Activated CD4-positive, alpha-beta T cell treated with anti-CD3 and anti-CD28 coated beads, Interleukin-10, Interleukin-2, amounts not matched to agents 100 ng/mL and 50 ng/mL, durations not matched to agents 16 hours and 8 hours (primary cell): Measurements from ENCODE around the gene ARHGEF17.

Experiments used
- DNase-seq: peaks from one replicate; pipeline ENCODE4 v3.0.0-alpha.2; 2020

ARHGEF17 gene

DNA sequence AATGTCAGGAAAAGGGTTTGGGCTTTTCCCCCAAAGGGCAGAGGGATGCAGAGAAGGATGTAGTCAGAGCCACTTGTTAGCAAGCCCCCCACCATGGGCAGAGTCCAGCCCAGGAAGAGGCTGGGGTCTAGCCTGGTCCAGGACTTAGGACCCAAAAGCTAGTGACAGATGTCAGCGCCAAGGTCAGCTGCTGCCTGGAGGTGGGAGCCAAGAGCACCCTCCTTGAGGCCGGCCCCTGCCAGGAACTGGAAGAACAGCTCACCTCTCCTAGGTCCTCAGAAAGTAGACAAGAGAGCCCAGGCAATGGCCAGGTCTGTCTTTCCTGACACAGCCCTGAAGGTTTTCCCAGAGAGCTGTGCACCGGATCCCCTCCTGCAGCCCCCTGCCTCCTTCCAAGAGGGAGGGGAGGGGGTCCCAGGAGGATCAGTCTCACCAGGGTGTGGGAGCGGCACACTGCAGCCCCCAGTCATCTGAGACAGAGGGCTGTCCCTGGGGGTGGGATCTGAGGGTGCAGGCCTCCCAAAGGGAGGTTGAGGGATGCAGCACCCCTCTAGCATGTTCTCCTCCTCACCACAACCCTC is 14.6 kb upstream of the ARHGEF17 start:
- no peak for DNase-seq

GRCh38 chr11:73294604-73295003 is 13.5 kb upstream of the ARHGEF17 start:
- no peak for DNase-seq

- peak; percentile 81 for DNase-seq
These were observed 12.7 kb upstream of the ARHGEF17 start for GRCh38 chr11:73295241-73295995.

GRCh38 chr11:73295996-73296318 is 12.1 kb upstream of the ARHGEF17 start:
- no peak for DNase-seq

- no peak for DNase-seq
These were observed 11.4 kb upstream of the ARHGEF17 start for GRCh38 chr11:73296501-73297230.

DNA sequence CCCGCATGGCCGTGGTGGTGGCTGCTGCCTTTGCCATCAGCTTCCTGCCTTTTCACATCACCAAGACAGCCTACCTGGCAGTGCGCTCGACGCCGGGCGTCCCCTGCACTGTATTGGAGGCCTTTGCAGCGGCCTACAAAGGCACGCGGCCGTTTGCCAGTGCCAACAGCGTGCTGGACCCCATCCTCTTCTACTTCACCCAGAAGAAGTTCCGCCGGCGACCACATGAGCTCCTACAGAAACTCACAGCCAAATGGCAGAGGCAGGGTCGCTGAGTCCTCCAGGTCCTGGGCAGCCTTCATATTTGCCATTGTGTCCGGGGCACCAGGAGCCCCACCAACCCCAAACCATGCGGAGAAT is 10.9 kb upstream of the ARHGEF17 start:
- DNase-seq, result no peak

DNA sequence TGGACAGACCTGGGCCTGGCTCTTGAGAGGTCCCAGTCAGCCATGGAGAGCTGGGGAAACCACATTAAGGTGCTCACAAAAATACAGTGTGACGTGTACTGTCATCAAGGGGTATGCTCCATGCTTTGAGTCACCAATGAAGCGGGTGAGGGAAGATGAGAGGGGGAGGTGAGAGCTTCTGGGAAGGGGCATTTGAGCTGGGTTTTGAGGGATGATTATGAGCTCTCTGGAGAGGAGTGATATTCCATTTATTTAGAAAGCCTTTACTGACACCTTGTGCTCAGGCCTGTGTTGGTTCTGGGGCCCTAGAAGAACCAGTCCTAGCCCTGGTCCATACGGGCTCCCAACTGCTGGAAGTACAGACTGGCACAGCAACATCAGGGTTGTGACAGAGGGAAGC is 10.4 kb upstream of the ARHGEF17 start:
- no peak for DNase-seq

DNA sequence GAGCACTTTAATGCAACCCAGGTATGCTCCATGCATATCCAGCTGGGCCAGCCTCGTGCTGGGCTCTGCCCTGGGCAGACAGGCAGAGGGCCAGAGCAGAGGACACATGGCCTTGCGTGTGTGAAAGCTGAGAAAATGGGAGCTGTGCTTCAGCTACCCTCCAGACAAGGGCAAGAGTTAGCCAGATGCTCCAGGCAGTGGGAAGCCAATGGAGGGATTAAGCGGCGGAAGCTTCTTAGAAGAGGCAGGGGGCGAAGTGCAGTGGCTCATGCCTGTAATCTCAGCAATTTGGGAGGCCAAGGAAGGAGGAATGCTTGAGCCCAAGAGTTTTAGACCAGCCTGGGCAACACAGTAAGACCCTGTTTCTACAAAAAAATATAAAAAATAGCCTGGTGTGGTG is 9.8 kb upstream of the ARHGEF17 start:
- no peak for DNase-seq

DNA sequence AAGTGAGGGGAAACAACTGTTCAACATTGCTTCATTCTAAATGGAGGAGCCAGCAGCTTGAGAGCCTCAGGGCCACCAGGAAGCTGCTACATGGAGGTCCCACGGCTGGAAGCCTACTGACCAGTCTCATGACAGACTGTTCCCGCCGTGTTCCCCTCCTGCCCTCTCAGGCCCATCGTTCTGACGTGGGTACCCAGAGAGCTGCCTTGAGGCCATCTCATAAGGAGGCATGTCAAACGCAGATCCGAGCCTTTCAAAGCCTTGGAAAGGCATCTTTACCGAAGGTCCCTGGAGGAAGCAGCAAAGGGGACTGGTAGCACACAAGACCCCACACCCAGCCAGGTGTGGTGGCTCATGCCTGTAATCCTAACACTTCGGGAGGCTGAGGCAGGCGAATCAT is 8.3 kb upstream of the ARHGEF17 start:
- DNase-seq, result no peak

- DNase-seq, result no peak
These were observed 1.8 kb upstream of the ARHGEF17 start for GRCh38 chr11:73306069-73306841.

GRCh38 chr11:73306977-73307322 is 1.1 kb upstream of the ARHGEF17 start:
- DNase-seq, result no peak

DNA sequence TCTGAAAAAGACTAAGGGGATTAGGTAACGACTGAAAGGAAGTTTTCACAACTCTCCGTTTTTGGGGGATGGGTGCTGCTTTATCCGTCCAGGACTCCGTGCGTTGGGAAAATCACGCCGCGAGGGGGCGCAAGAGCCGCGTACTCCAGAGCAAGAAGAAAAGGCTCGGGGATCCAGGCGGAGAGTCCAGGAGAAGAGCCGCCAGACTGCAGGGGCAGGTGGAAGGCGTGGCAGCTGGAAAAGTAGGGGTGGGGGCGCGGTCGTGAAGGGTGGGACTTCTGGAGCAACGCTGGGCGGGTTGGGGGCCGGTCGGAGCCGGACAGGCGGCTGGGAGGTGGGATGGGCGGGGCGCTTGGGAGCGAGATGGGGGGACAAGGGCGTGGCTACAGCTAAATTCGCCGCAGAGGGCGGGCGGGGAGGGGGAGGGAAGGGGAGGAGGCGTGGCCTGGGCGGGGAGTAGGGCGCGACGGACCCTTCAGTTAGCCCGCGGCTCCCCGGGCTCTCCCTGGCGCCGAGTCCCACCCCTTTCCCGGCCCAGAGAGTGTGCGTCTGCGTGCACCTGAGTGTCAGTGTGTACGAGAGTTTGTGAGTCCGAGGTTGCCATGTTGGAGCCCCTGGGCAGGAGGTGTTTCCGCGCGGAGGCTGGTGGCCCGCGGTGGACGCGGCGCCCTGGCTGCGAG is 613 bp upstream of the ARHGEF17 start:
- DNase-seq, result peak; percentile 91

DNA sequence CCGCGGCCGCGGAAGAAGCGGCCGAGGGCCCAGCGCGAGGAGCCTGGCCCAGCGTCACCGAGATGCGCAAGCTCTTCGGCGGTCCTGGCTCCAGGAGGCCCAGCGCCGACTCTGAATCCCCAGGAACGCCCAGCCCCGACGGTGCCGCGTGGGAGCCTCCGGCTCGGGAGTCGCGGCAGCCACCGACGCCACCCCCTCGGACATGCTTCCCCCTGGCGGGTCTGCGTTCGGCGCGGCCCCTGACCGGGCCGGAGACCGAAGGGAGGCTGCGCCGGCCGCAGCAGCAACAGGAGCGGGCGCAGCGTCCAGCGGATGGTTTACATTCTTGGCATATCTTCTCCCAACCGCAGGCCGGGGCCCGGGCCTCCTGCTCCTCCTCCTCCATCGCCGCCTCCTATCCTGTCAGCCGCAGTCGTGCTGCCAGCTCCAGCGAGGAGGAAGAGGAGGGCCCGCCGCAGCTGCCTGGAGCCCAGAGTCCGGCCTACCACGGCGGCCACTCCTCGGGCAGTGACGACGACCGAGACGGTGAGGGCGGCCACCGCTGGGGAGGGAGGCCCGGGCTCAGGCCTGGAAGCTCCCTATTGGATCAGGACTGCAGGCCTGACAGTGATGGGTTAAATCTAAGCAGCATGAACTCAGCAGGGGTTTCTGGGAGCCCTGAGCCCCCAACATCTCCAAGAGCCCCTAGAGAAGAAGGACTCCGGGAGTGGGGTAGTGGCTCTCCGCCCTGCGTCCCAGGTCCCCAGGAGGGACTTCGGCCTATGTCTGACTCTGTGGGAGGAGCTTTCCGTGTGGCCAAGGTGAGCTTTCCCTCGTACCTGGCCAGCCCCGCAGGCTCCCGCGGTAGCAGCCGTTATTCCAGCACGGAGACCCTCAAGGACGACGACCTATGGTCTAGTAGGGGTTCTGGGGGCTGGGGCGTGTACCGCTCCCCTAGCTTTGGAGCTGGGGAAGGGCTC is 1.2 kb downstream of the ARHGEF17 start:
- DNase-seq, result no peak

GRCh38 chr11:73310076-73310475 is 2.0 kb downstream of the ARHGEF17 start:
- no peak for DNase-seq

DNA sequence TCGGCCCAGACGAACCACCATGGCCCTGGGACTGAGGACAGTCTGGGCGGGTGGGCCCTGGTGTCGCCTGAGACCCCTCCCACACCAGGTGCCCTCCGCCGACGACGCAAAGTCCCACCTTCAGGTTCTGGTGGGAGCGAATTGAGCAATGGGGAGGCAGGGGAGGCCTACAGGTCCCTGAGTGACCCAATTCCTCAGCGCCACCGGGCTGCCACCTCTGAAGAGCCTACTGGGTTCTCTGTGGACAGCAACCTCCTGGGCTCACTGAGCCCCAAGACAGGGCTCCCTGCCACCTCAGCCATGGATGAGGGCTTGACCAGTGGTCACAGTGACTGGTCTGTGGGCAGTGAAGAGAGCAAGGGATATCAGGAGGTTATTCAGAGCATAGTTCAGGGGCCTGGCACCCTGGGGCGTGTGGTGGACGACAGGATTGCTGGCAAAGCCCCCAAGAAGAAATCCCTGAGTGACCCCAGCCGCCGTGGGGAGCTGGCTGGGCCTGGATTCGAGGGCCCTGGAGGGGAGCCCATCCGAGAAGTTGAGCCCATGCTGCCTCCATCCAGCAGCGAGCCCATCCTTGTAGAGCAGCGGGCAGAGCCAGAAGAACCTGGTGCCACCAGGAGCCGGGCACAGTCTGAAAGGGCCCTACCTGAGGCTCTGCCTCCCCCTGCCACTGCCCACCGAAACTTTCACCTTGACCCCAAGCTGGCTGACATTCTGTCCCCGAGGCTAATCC is 2.8 kb downstream of the ARHGEF17 start:
- no peak for DNase-seq

- no peak for DNase-seq
These were observed 3.4 kb downstream of the ARHGEF17 start for GRCh38 chr11:73311394-73311869.

DNA sequence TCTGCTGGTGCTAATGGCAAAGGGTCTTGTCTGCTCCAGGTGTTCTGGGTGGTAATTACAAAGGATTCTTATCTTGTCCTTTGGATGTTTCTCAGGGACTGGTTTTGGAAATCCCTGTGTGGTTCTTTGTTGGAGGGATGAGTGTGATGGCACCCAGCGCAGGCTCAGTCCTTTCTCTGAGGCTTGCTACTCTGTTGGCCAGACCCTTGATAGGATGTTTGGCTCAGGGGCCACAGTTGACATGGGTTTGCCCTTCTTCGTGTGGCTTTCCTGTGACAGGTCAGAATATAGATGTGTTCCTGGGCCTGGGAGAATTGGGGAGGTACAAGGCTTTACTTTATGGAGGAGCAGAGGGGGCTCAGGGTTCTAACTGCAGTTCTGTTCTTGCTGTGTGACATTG is 4.0 kb downstream of the ARHGEF17 start:
- DNase-seq, result no peak

- no peak for DNase-seq
These were observed 4.8 kb downstream of the ARHGEF17 start for GRCh38 chr11:73312851-73313327.

DNA sequence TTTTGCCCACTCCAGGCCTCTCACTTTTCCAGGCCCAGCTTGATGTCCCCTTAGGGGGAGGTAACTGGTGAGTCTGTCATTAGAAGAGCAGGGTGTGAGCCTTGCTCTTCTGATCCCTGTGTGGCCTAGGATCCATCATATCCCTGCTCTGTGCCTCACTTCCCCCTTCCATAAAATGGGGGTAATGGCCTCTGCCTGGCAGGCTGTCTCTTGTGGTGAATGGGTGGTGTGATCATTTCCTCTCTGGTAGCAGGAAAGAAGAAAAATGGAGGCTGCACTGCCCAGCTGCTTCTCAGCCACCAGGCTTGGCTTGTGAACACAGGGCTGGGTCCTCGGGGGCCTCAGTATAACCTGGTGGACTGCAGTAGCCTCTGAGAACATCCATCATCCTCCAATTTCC is 5.6 kb downstream of the ARHGEF17 start:
- no peak for DNase-seq

- no peak for DNase-seq
These were observed 6.3 kb downstream of the ARHGEF17 start for GRCh38 chr11:73314117-73314961.
